HG03457 (cell line): ENCODE data around the gene IDI1.

Experiments
- ATAC-seq: cut with Tn5 transposase; IDR thresholded peaks from one replicate; pipeline ENCODE4 v1.9.1; 2021; ENCODE audit warnings: moderate number of reproducible peaks; ENCODE audit not compliant: unreplicated experiment

The IDI1 gene

DNA sequence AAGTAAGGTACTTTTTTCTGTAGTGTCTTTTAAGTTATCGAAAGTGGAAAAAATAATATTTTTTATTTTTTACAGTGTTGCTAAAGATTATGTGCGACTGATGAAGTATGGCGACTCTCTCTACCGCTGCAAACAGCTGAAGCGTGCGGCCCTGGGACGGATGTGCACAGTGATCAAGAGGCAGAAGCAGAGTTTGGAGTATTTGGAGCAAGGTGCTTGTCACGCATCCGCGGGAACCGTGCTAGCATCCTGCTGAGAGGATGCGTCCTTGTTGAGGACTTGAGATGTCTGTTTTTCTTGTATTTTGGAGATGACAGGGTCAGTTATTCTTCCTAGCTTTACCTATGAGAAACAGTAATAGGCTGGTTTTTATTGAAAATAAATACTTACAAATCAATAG lies 52.9 kb downstream of the IDI1 start:
- no peak for ATAC-seq

DNA sequence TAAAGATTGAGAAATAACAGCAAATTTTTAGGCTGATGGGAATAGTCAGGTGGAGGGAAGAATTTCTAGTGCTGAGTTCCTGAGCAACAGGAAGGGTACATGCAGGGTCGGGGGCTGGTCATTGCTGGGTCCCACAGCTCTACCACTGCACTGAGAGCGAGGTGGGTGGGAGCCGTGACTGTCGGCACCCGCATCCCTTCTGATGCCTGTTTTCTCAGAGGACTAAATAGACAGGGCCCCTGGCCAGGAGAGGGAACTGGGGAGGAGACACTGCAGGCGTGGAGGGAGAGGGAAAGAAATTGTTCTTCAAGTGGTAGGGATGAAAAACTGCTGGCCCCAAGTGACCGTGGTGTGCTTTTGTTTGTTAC lies 53.4 kb downstream of the IDI1 start:
- no peak for ATAC-seq

DNA sequence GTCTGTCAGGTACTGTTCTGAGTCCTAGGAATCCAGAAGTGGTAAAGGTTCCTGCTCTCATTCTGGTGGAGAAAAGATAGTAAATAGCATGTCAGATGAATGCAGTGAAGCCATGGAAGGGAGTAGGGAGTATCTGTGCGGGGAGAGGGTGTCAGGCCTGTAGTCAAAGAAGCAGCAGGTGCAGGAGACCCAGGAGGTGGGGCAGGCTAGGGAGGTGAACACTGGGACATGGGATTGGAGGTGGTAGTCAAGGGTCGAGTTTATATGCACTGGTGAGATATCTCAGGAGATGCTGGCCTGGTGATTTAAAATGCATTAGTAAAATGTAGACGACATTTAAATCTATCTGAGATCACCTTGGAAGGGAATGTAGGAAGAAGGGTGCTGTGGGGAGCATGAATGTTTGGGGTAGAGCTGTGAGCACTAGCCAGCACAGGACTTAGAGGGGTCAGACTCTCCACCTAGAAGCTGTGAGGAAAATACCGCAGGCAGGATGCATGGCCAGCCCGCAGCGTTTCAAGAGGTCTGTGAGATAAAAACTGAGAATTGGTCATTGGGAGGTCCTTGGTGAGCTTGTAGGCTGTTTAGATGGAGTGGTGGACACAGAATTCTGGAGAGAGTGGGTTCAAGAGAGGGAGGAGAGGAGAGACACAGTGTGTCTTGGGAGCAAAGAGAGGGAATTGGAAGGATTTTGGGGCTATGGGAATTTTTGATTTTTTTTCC lies 53.9 kb downstream of the IDI1 start:
- ATAC-seq, result no peak

DNA sequence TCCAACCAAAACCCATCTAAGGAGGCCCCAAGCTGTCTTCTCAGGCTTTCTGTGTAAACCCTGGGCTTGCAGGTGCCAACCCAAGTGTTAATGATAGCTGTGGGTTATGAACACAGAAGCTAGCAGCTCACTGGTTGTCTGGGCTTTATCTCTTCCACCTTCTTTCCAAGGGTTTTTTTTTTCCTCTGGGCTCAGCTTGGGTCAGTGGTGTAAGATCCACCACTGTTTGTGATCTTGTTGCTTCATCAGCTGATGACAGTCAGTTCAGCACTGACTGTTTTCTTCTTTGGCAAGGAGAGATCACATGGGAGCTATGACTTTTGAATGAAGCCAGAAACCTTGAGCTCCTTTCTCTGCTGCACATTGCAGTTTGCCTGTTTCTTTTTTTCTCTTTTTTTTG lies 56.0 kb downstream of the IDI1 start:
- no peak for ATAC-seq

DNA sequence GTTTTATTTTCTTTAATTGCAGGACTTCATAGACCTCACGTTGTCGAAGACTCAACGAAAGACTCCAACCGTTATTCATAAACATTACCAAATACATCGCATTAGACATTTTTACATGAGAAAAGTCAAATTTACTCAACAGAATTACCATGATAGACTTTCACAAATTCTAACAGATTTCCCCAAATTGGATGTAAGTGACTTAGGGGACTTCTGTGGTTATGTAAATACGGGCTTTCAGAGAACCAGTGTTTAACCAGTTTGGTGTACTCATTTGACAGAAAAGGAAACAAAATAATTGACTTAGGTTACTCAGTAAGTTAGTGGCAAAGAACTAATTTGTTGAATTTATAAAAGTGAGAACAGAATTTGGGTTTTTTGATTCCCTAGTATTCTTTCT lies 56.5 kb downstream of the IDI1 start:
- peak; percentile 45 for ATAC-seq

DNA sequence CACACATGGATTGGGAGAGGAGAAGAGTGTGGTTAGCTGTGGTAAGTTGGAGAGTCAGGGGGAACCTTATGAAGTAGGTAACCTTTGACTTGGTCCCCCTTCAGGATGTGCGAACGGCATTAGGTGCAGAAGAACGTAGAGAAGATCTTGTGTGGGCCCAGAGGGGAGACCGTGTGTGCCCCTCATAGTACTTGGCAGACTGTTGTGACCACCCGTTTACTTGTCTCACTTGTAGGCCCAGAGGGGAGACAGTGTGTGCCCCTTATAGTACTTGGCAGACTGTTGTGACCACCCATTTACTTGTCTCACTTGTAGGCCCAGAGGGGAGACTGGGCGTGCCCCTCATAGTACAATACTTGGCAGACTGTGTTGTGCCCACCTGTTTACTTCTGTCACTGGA lies 58.1 kb downstream of the IDI1 start:
- ATAC-seq, result no peak
